ENCODE data around the gene HELZ. TPM values are rescaled to one million over a fixed set of nuclear protein-coding genes. Genes with fewer than 3 reads are reported as not detected.

HELZ gene
- polyA plus RNA-seq, 2 donors, result 2.1 to 3.9 TPM

- Histone ChIP-seq H3K9me3 (ENCODE audit: control insufficient read depth in 2 of 2, insufficient read depth in 1 of 2, low read depth in 1 of 2, low read length in 1 of 2) (no peaks in the 10 kb centered on the region), H3K4me3 (ENCODE audit: low read depth in 1 of 2, low read length in 2 of 2) (no peak overlapping the region), H3K36me3 (ENCODE audit: control insufficient read depth in 2 of 2, insufficient read depth in 2 of 2, low read length in 1 of 2) (peaks cover 0 to 4% of the 10 kb centered on the region in 2 donors), H3K4me1 (ENCODE audit: control insufficient read depth in 2 of 2, insufficient read depth in 2 of 2, low read length in 1 of 2) (no peaks in the 10 kb centered on the region), H3K27ac (ENCODE audit: low read depth in 2 of 2, low read length in 1 of 2) (no peak overlapping the region), H3K27me3 (ENCODE audit: control insufficient read depth in 1 of 2, insufficient read depth in 2 of 2, low read length in 2 of 2) (no peaks in the 10 kb centered on the region)
- WGBS, 2 donors, result 93 to 96% methylated on average over 2 of the region's 2 CpGs
These were observed 12.6 kb downstream of the HELZ start for GRCh38 chr17:67232441-67232840.

GRCh38 chr17:67229109-67229955 lies 15.7 kb downstream of the HELZ start:
- Histone ChIP-seq H3K9me3 (ENCODE audit: control insufficient read depth in 2 of 2, insufficient read depth in 1 of 2, low read depth in 1 of 2, low read length in 1 of 2) (no peaks in the 10 kb centered on the region), H3K36me3 (ENCODE audit: control insufficient read depth in 2 of 2, insufficient read depth in 2 of 2, low read length in 1 of 2) (no peaks in the 10 kb centered on the region), H3K27me3 (ENCODE audit: control insufficient read depth in 1 of 2, insufficient read depth in 2 of 2, low read length in 2 of 2) (no peaks in the 10 kb centered on the region), H3K27ac (ENCODE audit: low read depth in 2 of 2, low read length in 1 of 2) (no peak overlapping the region), H3K4me1 (ENCODE audit: control insufficient read depth in 2 of 2, insufficient read depth in 2 of 2, low read length in 1 of 2) (no peaks in the 10 kb centered on the region), H3K4me3 (ENCODE audit: low read depth in 1 of 2, low read length in 2 of 2) (no peak overlapping the region)
- WGBS, 2 donors, result 85 to 90% methylated on average over 5 of the region's 5 CpGs

- H3K4me3 ChIP-seq (ENCODE audit: low read depth in 1 of 2, low read length in 2 of 2), result no peak overlapping the region
- H3K9me3 ChIP-seq (ENCODE audit: control insufficient read depth in 2 of 2, insufficient read depth in 1 of 2, low read depth in 1 of 2, low read length in 1 of 2), result no peaks in the 10 kb centered on the region
- H3K4me1 ChIP-seq (ENCODE audit: control insufficient read depth in 2 of 2, insufficient read depth in 2 of 2, low read length in 1 of 2), result no peaks in the 10 kb centered on the region
- no peaks in the 10 kb centered on the region for H3K36me3 ChIP-seq (ENCODE audit: control insufficient read depth in 2 of 2, insufficient read depth in 2 of 2, low read length in 1 of 2)
- H3K27me3 ChIP-seq (ENCODE audit: control insufficient read depth in 1 of 2, insufficient read depth in 2 of 2, low read length in 2 of 2), result no peaks in the 10 kb centered on the region
- H3K27ac ChIP-seq (ENCODE audit: low read depth in 2 of 2, low read length in 1 of 2), result no peak overlapping the region
These were observed 17.5 kb downstream of the HELZ start for GRCh38 chr17:67227488-67227887.

GRCh38 chr17:67225316-67225715 lies 19.7 kb downstream of the HELZ start:
- H3K27me3 ChIP-seq (ENCODE audit: control insufficient read depth in 1 of 2, insufficient read depth in 2 of 2, low read length in 2 of 2), result no peaks in the 10 kb centered on the region
- H3K36me3 ChIP-seq (ENCODE audit: control insufficient read depth in 2 of 2, insufficient read depth in 2 of 2, low read length in 1 of 2), result no peaks in the 10 kb centered on the region
- H3K27ac ChIP-seq (ENCODE audit: low read depth in 2 of 2, low read length in 1 of 2), result no peak overlapping the region
- no peaks in the 10 kb centered on the region for H3K9me3 ChIP-seq (ENCODE audit: control insufficient read depth in 2 of 2, insufficient read depth in 1 of 2, low read depth in 1 of 2, low read length in 1 of 2)
- 85 to 90% methylated on average over 4 of the region's 4 CpGs for WGBS, 2 donors
- H3K4me3 ChIP-seq (ENCODE audit: low read depth in 1 of 2, low read length in 2 of 2), result no peak overlapping the region
- H3K4me1 ChIP-seq (ENCODE audit: control insufficient read depth in 2 of 2, insufficient read depth in 2 of 2, low read length in 1 of 2), result peaks cover 0 to 2% of the 10 kb centered on the region in 2 donors

GRCh38 chr17:67224736-67225135 lies 20.3 kb downstream of the HELZ start:
- H3K27me3 ChIP-seq (ENCODE audit: control insufficient read depth in 1 of 2, insufficient read depth in 2 of 2, low read length in 2 of 2), result no peaks in the 10 kb centered on the region
- 90 to 94% methylated on average over 9 of the region's 9 CpGs for WGBS, 2 donors
- H3K4me1 ChIP-seq (ENCODE audit: control insufficient read depth in 2 of 2, insufficient read depth in 2 of 2, low read length in 1 of 2), result peaks cover 0 to 2% of the 10 kb centered on the region in 2 donors
- no peak overlapping the region for H3K4me3 ChIP-seq (ENCODE audit: low read depth in 1 of 2, low read length in 2 of 2)
- H3K9me3 ChIP-seq (ENCODE audit: control insufficient read depth in 2 of 2, insufficient read depth in 1 of 2, low read depth in 1 of 2, low read length in 1 of 2), result no peaks in the 10 kb centered on the region
- no peaks in the 10 kb centered on the region for H3K36me3 ChIP-seq (ENCODE audit: control insufficient read depth in 2 of 2, insufficient read depth in 2 of 2, low read length in 1 of 2)
- no peak overlapping the region for H3K27ac ChIP-seq (ENCODE audit: low read depth in 2 of 2, low read length in 1 of 2)

- no peak overlapping the region for H3K4me3 ChIP-seq (ENCODE audit: low read depth in 1 of 2, low read length in 2 of 2)
- no peaks in the 10 kb centered on the region for H3K9me3 ChIP-seq (ENCODE audit: control insufficient read depth in 2 of 2, insufficient read depth in 1 of 2, low read depth in 1 of 2, low read length in 1 of 2)
- no peak overlapping the region for H3K27ac ChIP-seq (ENCODE audit: low read depth in 2 of 2, low read length in 1 of 2)
- peaks cover 0 to 2% of the 10 kb centered on the region in 2 donors for H3K4me1 ChIP-seq (ENCODE audit: control insufficient read depth in 2 of 2, insufficient read depth in 2 of 2, low read length in 1 of 2)
- WGBS, 2 donors, result 90 to 93% methylated on average over 6 of the region's 6 CpGs
- H3K27me3 ChIP-seq (ENCODE audit: control insufficient read depth in 1 of 2, insufficient read depth in 2 of 2, low read length in 2 of 2), result no peaks in the 10 kb centered on the region
- H3K36me3 ChIP-seq (ENCODE audit: control insufficient read depth in 2 of 2, insufficient read depth in 2 of 2, low read length in 1 of 2), result no peaks in the 10 kb centered on the region
These were observed 21.1 kb downstream of the HELZ start for GRCh38 chr17:67223924-67224323.

- Histone ChIP-seq H3K4me1 (ENCODE audit: control insufficient read depth in 2 of 2, insufficient read depth in 2 of 2, low read length in 1 of 2) (peaks cover 2 to 3% of the 10 kb centered on the region in 2 donors), H3K9me3 (ENCODE audit: control insufficient read depth in 2 of 2, insufficient read depth in 1 of 2, low read depth in 1 of 2, low read length in 1 of 2) (no peaks in the 10 kb centered on the region), H3K36me3 (ENCODE audit: control insufficient read depth in 2 of 2, insufficient read depth in 2 of 2, low read length in 1 of 2) (peaks cover 0 to 8% of the 10 kb centered on the region in 2 donors), H3K27ac (ENCODE audit: low read depth in 2 of 2, low read length in 1 of 2) (no peak overlapping the region), H3K27me3 (ENCODE audit: control insufficient read depth in 1 of 2, insufficient read depth in 2 of 2, low read length in 2 of 2) (no peaks in the 10 kb centered on the region), H3K4me3 (ENCODE audit: low read depth in 1 of 2, low read length in 2 of 2) (no peak overlapping the region)
- 73 to 78% methylated on average over 5 of the region's 5 CpGs for WGBS, 2 donors
These were observed 23.7 kb downstream of the HELZ start for GRCh38 chr17:67221062-67221998.

GRCh38 chr17:67218385-67218950 lies 26.5 kb downstream of the HELZ start:
- H3K27ac ChIP-seq (ENCODE audit: low read depth in 2 of 2, low read length in 1 of 2), result no peak overlapping the region
- WGBS, 2 donors, result 95 to 96% methylated on average over 4 of the region's 4 CpGs
- no peak overlapping the region for H3K4me3 ChIP-seq (ENCODE audit: low read depth in 1 of 2, low read length in 2 of 2)
- peaks cover 0 to 10% of the 10 kb centered on the region in 2 donors for H3K36me3 ChIP-seq (ENCODE audit: control insufficient read depth in 2 of 2, insufficient read depth in 2 of 2, low read length in 1 of 2)
- no peaks in the 10 kb centered on the region for H3K27me3 ChIP-seq (ENCODE audit: control insufficient read depth in 1 of 2, insufficient read depth in 2 of 2, low read length in 2 of 2)
- H3K9me3 ChIP-seq (ENCODE audit: control insufficient read depth in 2 of 2, insufficient read depth in 1 of 2, low read depth in 1 of 2, low read length in 1 of 2), result no peaks in the 10 kb centered on the region
- peaks cover 2 to 3% of the 10 kb centered on the region in 2 donors for H3K4me1 ChIP-seq (ENCODE audit: control insufficient read depth in 2 of 2, insufficient read depth in 2 of 2, low read length in 1 of 2)

- WGBS, 2 donors, result 95 to 96% methylated on average over 4 of the region's 4 CpGs
- Histone ChIP-seq H3K4me1 (ENCODE audit: control insufficient read depth in 2 of 2, insufficient read depth in 2 of 2, low read length in 1 of 2) (peaks cover 2 to 3% of the 10 kb centered on the region in 2 donors), H3K27ac (ENCODE audit: low read depth in 2 of 2, low read length in 1 of 2) (no peak overlapping the region), H3K4me3 (ENCODE audit: low read depth in 1 of 2, low read length in 2 of 2) (no peak overlapping the region), H3K36me3 (ENCODE audit: control insufficient read depth in 2 of 2, insufficient read depth in 2 of 2, low read length in 1 of 2) (peaks cover 0 to 10% of the 10 kb centered on the region in 2 donors), H3K9me3 (ENCODE audit: control insufficient read depth in 2 of 2, insufficient read depth in 1 of 2, low read depth in 1 of 2, low read length in 1 of 2) (no peaks in the 10 kb centered on the region), H3K27me3 (ENCODE audit: control insufficient read depth in 1 of 2, insufficient read depth in 2 of 2, low read length in 2 of 2) (no peaks in the 10 kb centered on the region)
These were observed 27.6 kb downstream of the HELZ start for GRCh38 chr17:67217446-67217845.

Measured in esophagus (tissue), 2 donors.